Hepatocyte (in vitro differentiated cells): ENCODE results near the gene DENND5B.

Experiments
- CTCF ChIP-seq: fragments of 200-600 bp; sonication (generic); IDR thresholded peaks from 2 replicates; pipeline ENCODE4 v1.5.1; 2016; ENCODE audit warnings: antibody characterized with exemption, mild to moderate bottlenecking; ENCODE audit not compliant: poor library complexity
- EZH2 ChIP-seq: fragments of 200-600 bp; sonication (generic); IDR thresholded peaks from 2 replicates; pipeline ENCODE4 v1.6.1; 2016; ENCODE audit warnings: antibody characterized with exemption, mild to moderate bottlenecking, borderline replicate concordance
- EZH2phosphoT487 ChIP-seq: fragments of 200-600 bp; sonication (generic); IDR thresholded peaks from one replicate; pipeline ENCODE4 v1.6.1; 2018; ENCODE audit warnings: antibody characterized with exemption, mild to moderate bottlenecking, low read depth, moderate library complexity; ENCODE audit not compliant: unreplicated experiment, severe bottlenecking

- TF ChIP-seq CTCF = no peak
- TF ChIP-seq EZH2 = no peak
- TF ChIP-seq EZH2phosphoT487 = no peak
These were observed 203.9 kb downstream of the DENND5B start for GRCh38 chr12:31387011-31387410.
